H1 (cell line): ENCODE results near the gene TMPRSS11E. TPM values are rescaled to one million over a fixed set of nuclear protein-coding genes. Genes with fewer than 3 reads are reported as not detected.
"Not testable (repeated sequence)": the region's sequence is repeated elsewhere in the genome, so short reads cannot be mapped to it uniquely, and the experiment has no call there.

Experiments used
- CTCF ChIA-PET: fragments of 300-600 bp; sonication (Branson Sonifier 250); formaldehyde crosslinking; loops from one replicate; lab custom pipeline; 2021; ENCODE audit not compliant: partially characterized antibody; lab: Charles Lee
- POLR2A ChIA-PET: fragments of 300-600 bp; sonication (Branson Sonifier 250); formaldehyde crosslinking; loops from one replicate; lab custom pipeline; 2021; ENCODE audit warnings: inconsistent platforms; ENCODE audit not compliant: partially characterized antibody; lab: Charles Lee
- DNase-seq, 2 experiments: peaks; one replicate each; pipeline versions ENCODE4 v3.0.0 to v3.0.0-alpha.2; 2010 to 2022; ENCODE audit warnings: low spot score in 2 of 2, low read depth in 1 of 2, mixed read lengths in 1 of 2
- FAIRE-seq: peaks from 2 replicates; lab custom pipeline; 2011; peaks lifted over from hg19 to GRCh38; lab: Jason Lieb, UNC
- H2AFZ ChIP-seq: 2 replicates; pipeline ENCODE4 v1.8.1; 2012; ENCODE audit warnings: low read length, inconsistent platforms
- H2AK5ac ChIP-seq: 2 replicates; pipeline ENCODE4 v1.6.1; 2013; ENCODE audit warnings: low read depth, low read length
- H2BK120ac ChIP-seq: replicated peaks from 2 replicates; pipeline ENCODE3; 2013; ENCODE audit warnings: low read depth, low read length, inconsistent platforms
- H2BK12ac ChIP-seq: 2 replicates; pipeline ENCODE4 v1.6.1; 2013; ENCODE audit warnings: low read depth, low read length
- H2BK15ac ChIP-seq: 2 replicates; pipeline ENCODE4 v1.6.1; 2013; ENCODE audit warnings: low read length
- H2BK20ac ChIP-seq: 2 replicates; pipeline ENCODE4 v1.6.1; 2013; ENCODE audit warnings: low read length
- H2BK5ac ChIP-seq: 2 replicates; pipeline ENCODE4 v1.6.1; 2013; ENCODE audit warnings: low read depth, low read length
- H3K14ac ChIP-seq: 2 replicates; pipeline ENCODE4 v1.6.1; 2013; ENCODE audit warnings: inconsistent platforms; ENCODE audit not compliant: insufficient read length
- H3K18ac ChIP-seq: 2 replicates; pipeline ENCODE4 v1.6.1; 2013; ENCODE audit warnings: low read length; ENCODE audit errors: extremely low read depth
- H3K23ac ChIP-seq: 2 replicates; pipeline ENCODE4 v1.6.1; 2013; ENCODE audit warnings: inconsistent platforms; ENCODE audit not compliant: insufficient read length
- H3K23me2 ChIP-seq: 2 replicates; pipeline ENCODE4 v1.6.1; 2013; ENCODE audit warnings: low read depth, low read length
- H3K27ac ChIP-seq: 2 replicates; pipeline ENCODE4 v1.6.1; 2011; ENCODE audit warnings: low read depth, low read length, inconsistent platforms
- H3K27me3 ChIP-seq, 4 experiments: replicated peaks in 1 of 4; 1 replicate in 1 of 4; 2 replicates in 3 of 4; pipeline versions ENCODE4 v1.6.1 to v1.8.1; 2011 to 2013; ENCODE audit warnings: low read length in 3 of 4, mild to moderate bottlenecking in 3 of 4, inconsistent platforms in 2 of 4, mixed read lengths in 2 of 4, moderate library complexity in 1 of 4; ENCODE audit not compliant: control insufficient read depth in 3 of 4, insufficient read depth in 3 of 4; ENCODE audit errors: extremely low read depth in 1 of 4
- H3K36me3 ChIP-seq, 4 experiments: 2 replicates each; pipeline versions ENCODE4 v1.6.1 to v1.8.1; 2011 to 2013; ENCODE audit warnings: mild to moderate bottlenecking in 4 of 4, low read length in 3 of 4, moderate library complexity in 2 of 4, control low read depth in 1 of 4, inconsistent platforms in 1 of 4; ENCODE audit not compliant: insufficient read depth in 4 of 4, control insufficient read depth in 2 of 4
- H3K4ac ChIP-seq: replicated peaks from 2 replicates; pipeline ENCODE3; 2013; ENCODE audit warnings: low read length, low read depth, mixed read lengths, inconsistent platforms; ENCODE audit not compliant: insufficient read length
- H3K4me1 ChIP-seq, 4 experiments: replicated peaks in 1 of 4; 1 replicate in 1 of 4; 2 replicates in 3 of 4; pipeline versions ENCODE4 v1.6.1 to v1.8.1; 2011 to 2013; ENCODE audit warnings: low read length in 3 of 4, inconsistent platforms in 2 of 4, mixed read lengths in 1 of 4; ENCODE audit not compliant: insufficient read depth in 4 of 4, control insufficient read depth in 3 of 4
- H3K4me2 ChIP-seq, 2 experiments: 2 replicates each; pipeline versions ENCODE4 v1.6.1 to v1.8.1; 2011 to 2013; ENCODE audit warnings: low read depth in 2 of 2, low read length in 2 of 2, control low read depth in 1 of 2, inconsistent platforms in 1 of 2, mild to moderate bottlenecking in 1 of 2; ENCODE audit not compliant: insufficient read depth in 1 of 2
- H3K4me3 ChIP-seq, 4 experiments: fragments of 200-600, 300-600 bp in 1 of 4; sonication (generic), shearing (Covaris generic), sonication (Bioruptor Twin) in 1 of 4; 2 replicates each; pipeline versions ENCODE4 v1.5.1 to v1.8.1; 2011 to 2016; ENCODE audit warnings: low read length in 4 of 4, low read depth in 3 of 4, control low read depth in 2 of 4, inconsistent platforms in 2 of 4, mild to moderate bottlenecking in 2 of 4, mixed read lengths in 1 of 4, moderate library complexity in 1 of 4; ENCODE audit not compliant: insufficient read depth in 2 of 4; ENCODE audit errors: extremely low read depth in 1 of 4
- H3K56ac ChIP-seq: replicated peaks from 2 replicates; pipeline ENCODE3; 2013; ENCODE audit warnings: low read depth, mild to moderate bottlenecking, mixed read lengths, low read length, inconsistent platforms; ENCODE audit not compliant: insufficient read length
- H3K79me1 ChIP-seq: 2 replicates; pipeline ENCODE4 v1.6.1; 2013; ENCODE audit warnings: low read depth, low read length, control low read depth
- H3K79me2 ChIP-seq, 2 experiments: 2 replicates each; pipeline versions ENCODE4 v1.6.1 to v1.8.1; 2012 to 2013; ENCODE audit warnings: low read length in 2 of 2, mild to moderate bottlenecking in 2 of 2, inconsistent platforms in 1 of 2; ENCODE audit not compliant: insufficient read depth in 2 of 2, control insufficient read depth in 1 of 2
- H3K9ac ChIP-seq, 4 experiments: replicated peaks in 1 of 4; 1 replicate in 1 of 4; 2 replicates in 3 of 4; pipeline versions ENCODE4 v1.6.1 to v1.8.1; 2011 to 2013; ENCODE audit warnings: low read depth in 3 of 4, low read length in 3 of 4, control low read depth in 2 of 4, mild to moderate bottlenecking in 2 of 4, moderate library complexity in 2 of 4, inconsistent platforms in 1 of 4; ENCODE audit errors: extremely low read depth in 1 of 4
- H3K9me3 ChIP-seq, 2 experiments: 2 replicates each; pipeline versions ENCODE4 v1.6.1 to v1.8.1; 2012 to 2013; ENCODE audit warnings: mild to moderate bottlenecking in 2 of 2, moderate library complexity in 2 of 2, control low read depth in 1 of 2, inconsistent platforms in 1 of 2, low read depth in 1 of 2, low read length in 1 of 2, mixed read lengths in 1 of 2; ENCODE audit not compliant: insufficient read depth in 2 of 2
- H4K20me1 ChIP-seq, 2 experiments: replicated peaks in 1 of 2; 2 replicates each; pipeline versions ENCODE3 to v1.8.1; 2011 to 2013; ENCODE audit warnings: inconsistent platforms in 2 of 2, low read length in 2 of 2, mild to moderate bottlenecking in 1 of 2; ENCODE audit not compliant: insufficient read depth in 2 of 2, control insufficient read depth in 1 of 2
- H4K5ac ChIP-seq: 2 replicates; pipeline ENCODE4 v1.6.1; 2013; ENCODE audit warnings: low read length, low read depth, mixed read lengths, inconsistent platforms; ENCODE audit not compliant: insufficient read length
- H4K8ac ChIP-seq: 2 replicates; pipeline ENCODE4 v1.8.0; 2013; ENCODE audit warnings: mild to moderate bottlenecking, moderate library complexity, low read length, inconsistent platforms; ENCODE audit not compliant: insufficient read depth; ENCODE audit errors: extremely low read depth
- H4K91ac ChIP-seq: replicated peaks from 2 replicates; pipeline ENCODE3; 2013; ENCODE audit warnings: low read length, mixed read lengths, inconsistent platforms; ENCODE audit not compliant: insufficient read length
- WGBS, 2 experiments: shearing (Covaris generic) in 1 of 2; methylation state at CpG; one replicate each; pipeline versions ENCODE4 v1.1.6 to v1.1.7; 2013 to 2015; ENCODE audit warnings: low lambda C conversion rate in 2 of 2, mixed read lengths in 2 of 2, inconsistent platforms in 1 of 2, low coverage in 1 of 2, missing lambda C conversion rate in 1 of 2; ENCODE audit not compliant: insufficient replicate concordance in 2 of 2, insufficient coverage in 1 of 2, insufficient read length in 1 of 2; ENCODE audit errors: extremely low coverage in 1 of 2, missing lambda C conversion rate in 1 of 2; 5-methylcytosine and 5-hydroxymethylcytosine counted together
- polyA plus RNA-seq, 7 experiments: library from polyadenylated mRNA; depleted of rRNA in 3 of 7; stranded (reverse) in 5 of 7; unstranded in 2 of 7; fragments of >200 nt in 5 of 7; fragments of 200-250 nt in 2 of 7; gene quantifications; 1 replicate in 5 of 7; 2 replicates in 1 of 7; 4 replicates in 1 of 7; pipeline versions ENCODE4 v1.2.1 to v1.2.3, GENCODE V29; 2011 to 2013; ENCODE audit warnings: missing spikeins in 2 of 7, mixed read lengths in 2 of 7
- total RNA-seq: library from RNA; stranded (reverse); fragmentation: NEBNext Ultra II Directional; extraction: Animal tissue kit (Norgen Biotek cat#: 25700); gene quantifications from 2 replicates; pipeline ENCODE4 v1.2.1, GENCODE V29; 2021

TMPRSS11E gene
- total and polyA plus RNA-seq, 2 of the 8 experiments (the other 6 are each of a cell fraction or from before 2014, with no cell fraction given): 0.38 to 0.71 TPM

- H3K9ac ChIP-seq, H3K18ac ChIP-seq, H3K4me1 ChIP-seq, H3K4me2 ChIP-seq, H4K91ac ChIP-seq, CTCF ChIA-PET, H2BK12ac ChIP-seq, H2BK120ac ChIP-seq, FAIRE-seq, H3K27me3 ChIP-seq, H2BK20ac ChIP-seq, H3K23ac ChIP-seq, H3K23me2 ChIP-seq, H3K9me3 ChIP-seq, H3K4ac ChIP-seq, H2BK5ac ChIP-seq, H3K79me2 ChIP-seq, POLR2A ChIA-PET, H2AFZ ChIP-seq, H3K4me3 ChIP-seq, DNase-seq, H3K14ac ChIP-seq, H3K56ac ChIP-seq, H4K8ac ChIP-seq, H3K79me1 ChIP-seq, H2AK5ac ChIP-seq, H2BK15ac ChIP-seq, H3K36me3 ChIP-seq, H3K27ac ChIP-seq, H4K5ac ChIP-seq, H4K20me1 ChIP-seq: not testable (repeated sequence)
- WGBS, 2 experiments: 89% methylated on average over 1 of the region's 1 CpG; no CpG with 5 or more reads in 1 of the 2 experiments
These were observed 75.0 kb downstream of the TMPRSS11E start for GRCh38 chr4:68522232-68522631.
